Inflammatory macrophage (primary cell): ENCODE results near the gene NEK1.

Source experiments
- DNase-seq, 2 donors: peaks; one replicate each; pipeline ENCODE4 v3.0.0-alpha.2; 2020 to 2022

NEK1 gene

GRCh38 chr4:169417629-169418282 is 194.6 kb downstream of the NEK1 start:
- DNase-seq = no peak

GRCh38 chr4:169416997-169417396 is 195.4 kb downstream of the NEK1 start:
- DNase-seq = no peak

GRCh38 chr4:169416461-169416860 is 195.9 kb downstream of the NEK1 start:
- no peak for DNase-seq

- no peak for DNase-seq
Measured at GRCh38 chr4:169414913-169415312, 197.5 kb downstream of the NEK1 start.

- DNase-seq = no peak
Measured at GRCh38 chr4:169412046-169412445, 200.3 kb downstream of the NEK1 start.

GRCh38 chr4:169410839-169411770 is 201.3 kb downstream of the NEK1 start:
- peak; percentile 62 to 78 for DNase-seq

- DNase-seq = no peak
Measured at GRCh38 chr4:169407217-169407845, 205.1 kb downstream of the NEK1 start.

GRCh38 chr4:169404960-169405359 is 207.4 kb downstream of the NEK1 start:
- DNase-seq = no peak

- no peak for DNase-seq
Measured at GRCh38 chr4:169400832-169401231, 211.6 kb downstream of the NEK1 start.

- DNase-seq = no peak
Measured at GRCh38 chr4:169399976-169400767, 212.2 kb downstream of the NEK1 start.

GRCh38 chr4:169398316-169398715 is 214.1 kb downstream of the NEK1 start:
- peak; percentile 17 to 32 for DNase-seq

- no peak for DNase-seq
Measured at GRCh38 chr4:169397762-169398161, 214.6 kb downstream of the NEK1 start.

GRCh38 chr4:169385376-169385775 is 227.0 kb downstream of the NEK1 start:
- DNase-seq = no peak

- no peak for DNase-seq
Measured at GRCh38 chr4:169384779-169385178, 227.6 kb downstream of the NEK1 start.

- no peak for DNase-seq
Measured at GRCh38 chr4:169383724-169384123, 228.7 kb downstream of the NEK1 start.

- no peak for DNase-seq
Measured at GRCh38 chr4:169379688-169380087, 232.7 kb downstream of the NEK1 start.

- no peak for DNase-seq
Measured at GRCh38 chr4:169377367-169377766, 235.0 kb downstream of the NEK1 start.

- DNase-seq = no peak
Measured at GRCh38 chr4:169376421-169376820, 236.0 kb downstream of the NEK1 start.

GRCh38 chr4:169372791-169373190 is 239.6 kb downstream of the NEK1 start:
- DNase-seq = no peak

- DNase-seq = no peak
Measured at GRCh38 chr4:169369634-169370033, 242.7 kb downstream of the NEK1 start.

GRCh38 chr4:169367826-169368225 is 244.6 kb downstream of the NEK1 start:
- peak in 1 of 2 donors; percentile 70 for DNase-seq

- no peak for DNase-seq
Measured at GRCh38 chr4:169366821-169367220, 245.6 kb downstream of the NEK1 start.

GRCh38 chr4:169362607-169363006 is 249.8 kb downstream of the NEK1 start:
- DNase-seq = peak; percentile 58 to 75
